HEK293 (cell line): ENCODE data around the gene BTNL8.

Experiments used
- CTCF ChIA-PET: fragments of 350-600 bp; formaldehyde crosslinking; extraction: SDS; loops from one replicate; lab custom pipeline; 2021; ENCODE audit warnings: antibody characterized with exemption; lab: Yijun Ruan, JAX
- POLR2A ChIA-PET: fragments of 300-600 bp; formaldehyde crosslinking; extraction: SDS; loops from one replicate; lab custom pipeline; 2020; ENCODE audit warnings: antibody characterized with exemption, inconsistent platforms; lab: Yijun Ruan, JAX
- H3K27ac ChIP-seq: fragments of 200-500 bp; sonication (Bioruptor generic); 2 replicates; pipeline ENCODE4 v1.5.1; 2014; ENCODE audit warnings: low read depth, low read length, control low read depth, inconsistent platforms; ENCODE audit errors: extremely low read depth
- H3K36me3 ChIP-seq, 2 experiments: fragments of 200-500 bp in 1 of 2; sonication (Bioruptor generic) in 1 of 2; 1 replicate in 1 of 2; 2 replicates in 1 of 2; pipeline ENCODE4 v1.5.1; 2014 to 2017; ENCODE audit warnings: inconsistent platforms in 2 of 2, low read length in 2 of 2; ENCODE audit not compliant: control insufficient read depth in 2 of 2, insufficient read depth in 1 of 2
- H3K4me1 ChIP-seq: fragments of 200-500 bp; sonication (Bioruptor generic); 2 replicates; pipeline ENCODE4 v1.5.1; 2014; ENCODE audit warnings: mild to moderate bottlenecking, low read length, inconsistent platforms; ENCODE audit not compliant: control insufficient read depth, insufficient read depth
- H3K4me3 ChIP-seq: 2 replicates; pipeline ENCODE4 v1.5.1; 2011; ENCODE audit warnings: low read depth, mild to moderate bottlenecking, control low read depth, low read length, moderate library complexity
- H3K9me3 ChIP-seq: fragments of 200-500 bp; sonication (Bioruptor generic); 2 replicates; pipeline ENCODE4 v1.5.1; 2014; ENCODE audit warnings: low read depth, low read length, inconsistent platforms; ENCODE audit not compliant: control insufficient read depth, insufficient read depth
- BCL11B ChIP-seq: fragments of 450-650 bp; formaldehyde crosslinking; IDR thresholded peaks from 2 replicates; pipeline ENCODE4 v1.5.1; 2016; ENCODE audit warnings: low read depth, missing biosample characterization, missing genetic modification characterization
- KLF8 ChIP-seq: fragments of 450-650 bp; formaldehyde crosslinking; IDR thresholded peaks from 2 replicates; pipeline ENCODE4 v1.5.1; 2016; ENCODE audit warnings: missing biosample characterization, missing genetic modification characterization
- SP3 ChIP-seq: fragments of 450-650 bp; formaldehyde crosslinking; IDR thresholded peaks from 2 replicates; pipeline ENCODE4 v1.5.1; 2016; ENCODE audit warnings: missing biosample characterization, missing genetic modification characterization
- TRIM28 ChIP-seq: IDR thresholded peaks from 2 replicates; pipeline ENCODE4 v1.6.1; 2011; ENCODE audit warnings: low read length, control low read depth, borderline replicate concordance
- ZBTB17 ChIP-seq: fragments of 450-650 bp; formaldehyde crosslinking; IDR thresholded peaks from 2 replicates; pipeline ENCODE4 v1.5.1; 2016; ENCODE audit warnings: missing biosample characterization, missing genetic modification characterization
- ZEB2 ChIP-seq: fragments of 450-650 bp; formaldehyde crosslinking; IDR thresholded peaks from 2 replicates; pipeline ENCODE4 v1.5.1; 2016; ENCODE audit warnings: missing biosample characterization, missing genetic modification characterization
- ZNF19 ChIP-seq: fragments of 450-650 bp; formaldehyde crosslinking; IDR thresholded peaks from 2 replicates; pipeline ENCODE4; 2016; ENCODE audit warnings: missing biosample characterization, missing genetic modification characterization, low read depth
- ZNF214 ChIP-seq: fragments of 450-650 bp; formaldehyde crosslinking; IDR thresholded peaks from 2 replicates; pipeline ENCODE4 v1.5.1; 2017; ENCODE audit warnings: missing biosample characterization, mild to moderate bottlenecking, missing genetic modification characterization, borderline replicate concordance
- ZNF394 ChIP-seq: fragments of 450-650 bp; formaldehyde crosslinking; IDR thresholded peaks from 2 replicates; pipeline ENCODE4 v1.5.1; 2016; ENCODE audit warnings: missing biosample characterization, missing genetic modification characterization, mild to moderate bottlenecking, moderate library complexity, borderline replicate concordance
- ZNF449 ChIP-seq: fragments of 450-650 bp; formaldehyde crosslinking; IDR thresholded peaks from 2 replicates; pipeline ENCODE4 v1.5.1; 2017; ENCODE audit warnings: missing biosample characterization, mild to moderate bottlenecking, missing genetic modification characterization, moderate library complexity
- ZNF510 ChIP-seq: fragments of 450-650 bp; formaldehyde crosslinking; IDR thresholded peaks from 2 replicates; pipeline ENCODE4 v1.5.1; 2018; ENCODE audit warnings: mild to moderate bottlenecking, missing genetic modification characterization, missing biosample characterization; ENCODE audit not compliant: insufficient replicate concordance
- ZNF549 ChIP-seq: fragments of 450-650 bp; IDR thresholded peaks from 2 replicates; pipeline ENCODE4 v1.5.1; 2018; ENCODE audit warnings: missing biosample characterization, missing genetic modification characterization, mild to moderate bottlenecking, inconsistent platforms, moderate library complexity
- ZNF585B ChIP-seq: fragments of 450-650 bp; formaldehyde crosslinking; IDR thresholded peaks from 2 replicates; pipeline ENCODE4 v1.5.1; 2016; ENCODE audit warnings: missing biosample characterization, missing genetic modification characterization
- ZNF623 ChIP-seq: fragments of 450-650 bp; formaldehyde crosslinking; IDR thresholded peaks from 2 replicates; pipeline ENCODE4 v1.5.1; 2016; ENCODE audit warnings: missing biosample characterization, missing genetic modification characterization
- ZNF658 ChIP-seq: fragments of 450-650 bp; formaldehyde crosslinking; IDR thresholded peaks from 2 replicates; pipeline ENCODE4; 2016; ENCODE audit warnings: missing biosample characterization, missing genetic modification characterization
- ZSCAN23 ChIP-seq: fragments of 450-650 bp; formaldehyde crosslinking; IDR thresholded peaks from 2 replicates; pipeline ENCODE4 v1.5.1; 2016; ENCODE audit warnings: missing biosample characterization, missing genetic modification characterization

Gene BTNL8

GRCh38 chr5:180982008-180982741 is 83.2 kb downstream of the BTNL8 start (continued):
- TF ChIP-seq ZNF510 (tag by site-specific recombination), result no peak

- ChIA-PET CTCF (no interaction called here), POLR2A (no interaction called here)
- TF ChIP-seq ZNF658 (tag by site-specific recombination) (no peak), ZNF214 (tag by site-specific recombination) (no peak), ZNF549 (no peak), ZBTB17 (tag by site-specific recombination) (no peak), ZNF623 (no peak), ZNF449 (no peak), ZSCAN23 (no peak), ZNF585B (tag by site-specific recombination) (no peak), TRIM28 (no peak)
- H3K36me3 ChIP-seq, result no peaks in the 10 kb centered on the region
- H3K4me3 ChIP-seq, result no peak overlapping the region
- no peak overlapping the region for H3K27ac ChIP-seq
- H3K4me1 ChIP-seq, result no peaks in the 10 kb centered on the region
- H3K9me3 ChIP-seq, result no peaks in the 10 kb centered on the region
Measured at GRCh38 chr5:180988016-180988415, 89.1 kb downstream of the BTNL8 start.

GRCh38 chr5:180988592-180988991 is 89.6 kb downstream of the BTNL8 start, which contains the start of gene BTNL3:
BTNL3 (plus strand) TSS chr5:180988846; CDS start chr5:180989029, 183 bp downstream.
- H3K4me3 ChIP-seq, result no peak within 1 kb of the TSS
- H3K9me3 ChIP-seq, result no peaks in the 10 kb centered on the region
- no peak within 1 kb of the TSS for H3K27ac ChIP-seq
- no peaks in the 10 kb centered on the region for H3K4me1 ChIP-seq
- TF ChIP-seq KLF8 (tag by site-specific recombination) (no peak), SP3 (no peak), ZNF394 (tag by site-specific recombination) (no peak), ZEB2 (tag by site-specific recombination) (no peak), ZNF19 (tag by site-specific recombination) (no peak), BCL11B (no peak)
- TF ChIP-seq, all 188 proteins: peak for 0
- H3K36me3 ChIP-seq, result no peaks in the 10 kb centered on the region
- CTCF ChIA-PET, result no interaction called here
- POLR2A ChIA-PET, result no interaction called here

DNA sequence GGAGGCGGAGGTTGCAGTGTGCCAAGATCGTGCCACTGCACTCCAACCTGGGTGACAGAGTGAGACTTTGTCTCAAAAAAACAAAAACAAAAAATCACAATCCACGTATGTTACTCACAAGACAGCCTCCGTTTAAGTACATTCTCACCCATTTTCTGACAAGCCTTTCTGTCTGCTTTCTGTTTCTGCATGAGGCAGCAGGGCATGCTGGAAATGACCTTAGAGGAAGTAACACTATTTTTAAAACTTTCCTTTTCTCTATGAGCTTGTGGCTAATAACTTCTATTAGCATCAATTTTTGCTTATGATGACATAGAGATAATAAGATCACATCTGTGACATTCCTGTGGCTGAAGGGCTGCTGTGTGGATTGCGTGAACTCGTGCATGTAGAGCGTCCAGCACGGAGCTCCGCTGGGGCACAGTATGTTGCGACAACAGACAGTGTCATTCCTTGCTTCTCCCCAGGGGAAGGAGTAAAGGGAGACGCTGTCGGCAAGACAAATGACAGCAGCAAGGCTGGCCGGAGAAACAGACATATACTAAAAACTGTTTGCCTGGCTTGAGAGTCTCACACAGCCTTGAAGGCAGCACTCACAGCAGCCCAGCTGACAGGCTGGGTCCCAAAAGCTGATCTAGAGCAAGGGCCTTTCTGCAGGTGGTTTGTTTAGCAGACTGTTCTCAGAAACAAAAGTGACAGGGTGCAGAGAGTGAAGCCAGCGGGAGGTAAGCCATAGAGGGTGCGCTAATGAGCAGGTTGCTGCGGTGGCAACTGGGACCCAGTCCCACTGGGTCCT is 91.3 kb downstream of the BTNL8 start:
- H3K36me3 ChIP-seq, result no peaks in the 10 kb centered on the region
- ChIA-PET POLR2A (no interaction called here), CTCF (no interaction called here)
- H3K4me3 ChIP-seq, result no peak overlapping the region
- H3K27ac ChIP-seq, result no peak overlapping the region
- TF ChIP-seq ZSCAN23, result no peak
- no peaks in the 10 kb centered on the region for H3K9me3 ChIP-seq
- no peaks in the 10 kb centered on the region for H3K4me1 ChIP-seq
